ENCODE measurements around the gene ADAMTS8.

The ADAMTS8 gene

GRCh38 chr11:130369141-130369691, 59.2 kb downstream of the ADAMTS8 start:
- H3K9me3 ChIP-seq (replicated peaks in 1 of 11), result no peaks in the 10 kb centered on the region
- H4K20me1 ChIP-seq, result no peaks in the 10 kb centered on the region
- no peak overlapping the region for H3K4me3 ChIP-seq
- no peaks in the 10 kb centered on the region for H3K4me1 ChIP-seq
- H3K9ac ChIP-seq, result no peak overlapping the region
- H3K4me2 ChIP-seq, result no peak overlapping the region
- no peaks in the 10 kb centered on the region for H3K36me3 ChIP-seq
- TF ChIP-seq Cebpa-rat (IDR thresholded peaks at IDR 0.05), result no peak
- no peaks in the 10 kb centered on the region for H3K27me3 ChIP-seq
- no peak overlapping the region for H3K27ac ChIP-seq

- Histone ChIP-seq H3K9ac (no peak overlapping the region), H3K36me3 (no peaks in the 10 kb centered on the region), H4K20me1 (no peaks in the 10 kb centered on the region), H3K4me2 (no peak overlapping the region), H3K27me3 (no peaks in the 10 kb centered on the region), H3K4me1 (no peaks in the 10 kb centered on the region), H3K27ac (no peak overlapping the region), H3K4me3 (no peak overlapping the region), H3K9me3 (replicated peaks in 1 of 11) (peaks cover 43 to 75% (median 58%) of the 10 kb centered on the region in 11 experiments)
- TF ChIP-seq Cebpa-rat (IDR thresholded peaks at IDR 0.05), result no peak
These were observed 69.0 kb downstream of the ADAMTS8 start for GRCh38 chr11:130359419-130359818.

- Histone ChIP-seq H3K9ac (no peak overlapping the region), H3K36me3 (no peaks in the 10 kb centered on the region), H3K4me3 (no peak overlapping the region), H3K9me3 (replicated peaks in 1 of 11) (peaks cover 43 to 77% (median 58%) of the 10 kb centered on the region in 11 experiments), H3K4me2 (no peak overlapping the region), H3K27me3 (no peaks in the 10 kb centered on the region), H3K27ac (no peak overlapping the region), H4K20me1 (no peaks in the 10 kb centered on the region), H3K4me1 (no peaks in the 10 kb centered on the region)
- no peak for TF ChIP-seq Cebpa-rat (IDR thresholded peaks at IDR 0.05)
These were observed 70.0 kb downstream of the ADAMTS8 start for GRCh38 chr11:130358398-130358797.

All from BLaER1 treated with 17β-estradiol and CSF1 and Interleukin-3, amounts not matched to agents 10 nM and 100 nM (cell line).